22Rv1 (cell line): ENCODE results near the gene GAP43.
"Not testable (repeated sequence)": the region's sequence is repeated elsewhere in the genome, so short reads cannot be mapped to it uniquely, and the experiment has no call there.

ENCODE experiments used
- ZFX ChIP-seq: fragments of 450-650 bp; IDR thresholded peaks from 2 replicates; pipeline ENCODE4 v1.6.1; 2017; ENCODE audit warnings: antibody characterized with exemption, borderline replicate concordance
- TF ChIP-seq, protein P1 (sequence below): fragments of 450-650 bp; IDR thresholded peaks from 2 replicates; pipeline ENCODE4 v1.5.1; 2017; ENCODE audit warnings: mild to moderate bottlenecking

GRCh38 chr3:115744516-115744915, 121.2 kb downstream of the GAP43 start:
- TF ChIP-seq, protein P1, sequence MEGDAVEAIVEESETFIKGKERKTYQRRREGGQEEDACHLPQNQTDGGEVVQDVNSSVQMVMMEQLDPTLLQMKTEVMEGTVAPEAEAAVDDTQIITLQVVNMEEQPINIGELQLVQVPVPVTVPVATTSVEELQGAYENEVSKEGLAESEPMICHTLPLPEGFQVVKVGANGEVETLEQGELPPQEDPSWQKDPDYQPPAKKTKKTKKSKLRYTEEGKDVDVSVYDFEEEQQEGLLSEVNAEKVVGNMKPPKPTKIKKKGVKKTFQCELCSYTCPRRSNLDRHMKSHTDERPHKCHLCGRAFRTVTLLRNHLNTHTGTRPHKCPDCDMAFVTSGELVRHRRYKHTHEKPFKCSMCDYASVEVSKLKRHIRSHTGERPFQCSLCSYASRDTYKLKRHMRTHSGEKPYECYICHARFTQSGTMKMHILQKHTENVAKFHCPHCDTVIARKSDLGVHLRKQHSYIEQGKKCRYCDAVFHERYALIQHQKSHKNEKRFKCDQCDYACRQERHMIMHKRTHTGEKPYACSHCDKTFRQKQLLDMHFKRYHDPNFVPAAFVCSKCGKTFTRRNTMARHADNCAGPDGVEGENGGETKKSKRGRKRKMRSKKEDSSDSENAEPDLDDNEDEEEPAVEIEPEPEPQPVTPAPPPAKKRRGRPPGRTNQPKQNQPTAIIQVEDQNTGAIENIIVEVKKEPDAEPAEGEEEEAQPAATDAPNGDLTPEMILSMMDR: not testable (repeated sequence)
- not testable (repeated sequence) for TF ChIP-seq ZFX
